Mucosa of rectum (tissue), 2 donors: ENCODE measurements around the gene ATP5IF1.

Experiments used
- H3K27ac ChIP-seq, 2 donors: one replicate each; pipeline ENCODE4 v1.7.0; 2013; ENCODE audit warnings: inconsistent platforms in 2 of 2, low read depth in 2 of 2, low read length in 2 of 2
- H3K27me3 ChIP-seq, 2 donors: one replicate each; pipeline ENCODE4 v1.7.0; 2013; ENCODE audit warnings: low read length in 2 of 2; ENCODE audit not compliant: control insufficient read depth in 2 of 2, insufficient read depth in 2 of 2
- H3K36me3 ChIP-seq, 2 donors: one replicate each; pipeline ENCODE4 v1.7.0; 2013; ENCODE audit warnings: low read length in 2 of 2; ENCODE audit not compliant: control insufficient read depth in 2 of 2, insufficient read depth in 2 of 2
- H3K4me1 ChIP-seq, 2 donors: one replicate each; pipeline ENCODE4 v1.7.0; 2013; ENCODE audit warnings: low read length in 2 of 2, mild to moderate bottlenecking in 1 of 2; ENCODE audit not compliant: control insufficient read depth in 2 of 2, insufficient read depth in 2 of 2
- H3K4me3 ChIP-seq, 2 donors: one replicate each; pipeline ENCODE4 v1.7.0; 2013; ENCODE audit warnings: low read length in 2 of 2
- H3K9ac ChIP-seq, 2 donors: one replicate each; pipeline ENCODE4 v1.7.0; 2013; ENCODE audit warnings: low read length in 2 of 2, low read depth in 1 of 2, mild to moderate bottlenecking in 1 of 2
- H3K9me3 ChIP-seq, 2 donors: one replicate each; pipeline ENCODE4 v1.7.0; 2013; ENCODE audit warnings: low read length in 2 of 2; ENCODE audit not compliant: control insufficient read depth in 2 of 2
- donor health status: healthy.
- donor health status: Normal muscosa, but diverticular disease.

The ATP5IF1 gene

GRCh38 chr1:28280501-28280900 lies 44.6 kb downstream of the ATP5IF1 start:
- Histone ChIP-seq H3K27ac (peak overlapping the region; percentile 52 to 60), H3K9me3 (no peaks in the 10 kb centered on the region)

GRCh38 chr1:28280977-28281381 lies 45.1 kb downstream of the ATP5IF1 start:
- H3K36me3 ChIP-seq: peaks cover 29 to 39% of the 10 kb centered on the region in 2 donors
- peaks cover 23 to 24% of the 10 kb centered on the region in 2 donors for H3K4me1 ChIP-seq
- peak overlapping the region; percentile 52 to 60 for H3K27ac ChIP-seq

More at GRCh38 chr1:28280501-28280900, 44.6 kb downstream of the ATP5IF1 start:
- no peak overlapping the region for H3K9ac ChIP-seq
- no peak overlapping the region for H3K4me3 ChIP-seq
- H3K36me3 ChIP-seq: peaks cover 29 to 39% of the 10 kb centered on the region in 2 donors
- no peaks in the 10 kb centered on the region for H3K27me3 ChIP-seq
- peaks cover 23 to 24% of the 10 kb centered on the region in 2 donors for H3K4me1 ChIP-seq

GRCh38 chr1:28281608-28282425 lies 45.9 kb downstream of the ATP5IF1 start:
- Histone ChIP-seq H3K4me3 (no peak overlapping the region), H3K36me3 (peaks cover 29 to 39% of the 10 kb centered on the region in 2 donors), H3K27me3 (no peaks in the 10 kb centered on the region), H3K9me3 (no peaks in the 10 kb centered on the region), H3K27ac (peak overlapping the region; percentile 53 to 60), H3K9ac (no peak overlapping the region), H3K4me1 (peaks cover 23 to 25% of the 10 kb centered on the region in 2 donors)

More at GRCh38 chr1:28280977-28281381, 45.1 kb downstream of the ATP5IF1 start:
- H3K4me3 ChIP-seq: no peak overlapping the region
- H3K9me3 ChIP-seq: no peaks in the 10 kb centered on the region
- H3K9ac ChIP-seq: no peak overlapping the region
- H3K27me3 ChIP-seq: no peaks in the 10 kb centered on the region

- peak overlapping the region; percentile 60 to 70 for H3K27ac ChIP-seq
- H3K36me3 ChIP-seq: peaks cover 27 to 34% of the 10 kb centered on the region in 2 donors
- H3K4me1 ChIP-seq: peaks cover 23 to 32% of the 10 kb centered on the region in 2 donors
- no peaks in the 10 kb centered on the region for H3K9me3 ChIP-seq
- no peak overlapping the region for H3K4me3 ChIP-seq
- no peaks in the 10 kb centered on the region for H3K27me3 ChIP-seq
- H3K9ac ChIP-seq: peak overlapping the region in 1 of 2 donors; percentile 9
These were observed 46.8 kb downstream of the ATP5IF1 start for GRCh38 chr1:28282426-28283407.

- Histone ChIP-seq H3K4me1 (peaks cover 20 to 40% of the 10 kb centered on the region in 2 donors), H3K9ac (no peak overlapping the region), H3K4me3 (no peak overlapping the region), H3K36me3 (peaks cover 4 to 6% of the 10 kb centered on the region in 2 donors), H3K27me3 (no peaks in the 10 kb centered on the region), H3K27ac (no peak overlapping the region), H3K9me3 (no peaks in the 10 kb centered on the region)
These were observed 50.2 kb downstream of the ATP5IF1 start for GRCh38 chr1:28286111-28286510.
